ENCODE results near the gene MDM2.

- TF ChIP-seq CTCF (IDR thresholded peaks at IDR 0.05) (no peak), EZH2 (IDR thresholded peaks at IDR 0.05; ENCODE audit: borderline replicate concordance, insufficient read depth, low read depth, low read length, poor library complexity, severe bottlenecking) (no peak)
Measured at GRCh38 chr12:68766646-68767045, 41.3 kb upstream of the MDM2 start.
